GM23248 (cell line): Measurements from ENCODE around the gene MARCO. TPM values are rescaled to one million over a fixed set of nuclear protein-coding genes. Genes with fewer than 3 reads are reported as not detected.
"Not testable (repeated sequence)": the region's sequence is repeated elsewhere in the genome, so short reads cannot be mapped to it uniquely, and the experiment has no call there.

Experiments used
- DNase-seq: peaks from one replicate; pipeline ENCODE4 v3.0.0-alpha.2; 2015
- H2AFZ ChIP-seq: fragments of 200-600 bp; sonication (generic); 2 replicates; pipeline ENCODE4 v1.6.1; 2016; ENCODE audit warnings: antibody characterized with exemption
- H3F3A ChIP-seq: fragments of 200-600 bp; sonication (generic); 2 replicates; pipeline ENCODE4 v1.6.1; 2016; ENCODE audit warnings: mild to moderate bottlenecking, antibody characterized with exemption, mixed run types; ENCODE audit not compliant: insufficient read depth
- H3K27ac ChIP-seq: fragments of 200-600 bp; sonication (generic); 2 replicates; pipeline ENCODE4 v1.5.1; 2016; ENCODE audit warnings: mild to moderate bottlenecking
- H3K27me3 ChIP-seq: fragments of 200-600 bp; sonication (generic); replicated peaks from 2 replicates; pipeline ENCODE4 v1.6.1; 2016; ENCODE audit warnings: mild to moderate bottlenecking; ENCODE audit not compliant: insufficient read depth
- H3K36me3 ChIP-seq: fragments of 200-600 bp; sonication (generic); 2 replicates; pipeline ENCODE4 v1.6.1; 2016; ENCODE audit warnings: low read depth, mild to moderate bottlenecking
- H3K4me1 ChIP-seq: fragments of 200-600 bp; sonication (generic); 2 replicates; pipeline ENCODE4 v1.6.1; 2016; ENCODE audit warnings: mild to moderate bottlenecking; ENCODE audit not compliant: insufficient read depth
- H3K4me2 ChIP-seq: fragments of 200-600 bp; sonication (generic); one replicate; pipeline ENCODE4 v1.6.1; 2016; ENCODE audit warnings: mild to moderate bottlenecking; ENCODE audit not compliant: unreplicated experiment
- H3K4me3 ChIP-seq: fragments of 200-600 bp; sonication (generic); 2 replicates; pipeline ENCODE4 v1.5.1; 2016; ENCODE audit warnings: mild to moderate bottlenecking
- H3K79me2 ChIP-seq: fragments of 200-600 bp; sonication (generic); 2 replicates; pipeline ENCODE4 v1.6.1; 2016; ENCODE audit warnings: mild to moderate bottlenecking; ENCODE audit not compliant: insufficient read depth
- H3K9ac ChIP-seq: fragments of 200-600 bp; sonication (generic); 2 replicates; pipeline ENCODE4 v1.6.1; 2016; ENCODE audit warnings: mild to moderate bottlenecking
- H3K9me2 ChIP-seq: fragments of 200-600 bp; sonication (generic); 2 replicates; pipeline ENCODE4 v1.6.1; 2016; ENCODE audit warnings: mixed run types, mild to moderate bottlenecking, moderate library complexity; ENCODE audit not compliant: insufficient read depth
- H3K9me3 ChIP-seq: fragments of 200-600 bp; sonication (generic); one replicate; pipeline ENCODE4 v1.6.1; 2017; ENCODE audit warnings: low read depth
- H4K20me1 ChIP-seq: fragments of 200-600 bp; sonication (generic); 2 replicates; pipeline ENCODE4 v1.6.0; 2016; ENCODE audit not compliant: insufficient read depth
- EZH2 ChIP-seq: fragments of 200-600 bp; sonication (generic); IDR thresholded peaks from 2 replicates; pipeline ENCODE4 v1.6.1; 2018; ENCODE audit warnings: antibody characterized with exemption, mild to moderate bottlenecking; ENCODE audit not compliant: insufficient read depth, poor library complexity, severe bottlenecking
- EZH2phosphoT487 ChIP-seq: fragments of 200-600 bp; sonication (generic); IDR thresholded peaks from 2 replicates; pipeline ENCODE4 v1.6.1; 2018; ENCODE audit warnings: antibody characterized with exemption, moderate library complexity, mild to moderate bottlenecking, low read depth; ENCODE audit not compliant: insufficient read depth
- WGBS, 2 experiments: methylation state at CpG; one replicate each; pipeline ENCODE4 v1.1.6; 2015 to 2017; ENCODE audit warnings: low lambda C conversion rate in 2 of 2, low coverage in 1 of 2; ENCODE audit errors: missing lambda C conversion rate in 2 of 2; 5-methylcytosine and 5-hydroxymethylcytosine counted together
- in situ Hi-C: fragments of 300-500 bp; cut with MboI; formaldehyde crosslinking; loops from 2 replicates; pipeline ENCODE4 v1.15.0; 2020
- polyA plus RNA-seq: library from polyadenylated mRNA; unstranded; fragments of >200 nt; fragmentation: Nextera tagmentation; extraction: Ambion mirVana; gene quantifications from 2 replicates; pipeline ENCODE4 v1.2.1, GENCODE V29; 2016
- total RNA-seq: library from RNA; depleted of rRNA; stranded (reverse); fragments of >200 nt; shearing (Covaris generic); gene quantifications from 2 replicates; pipeline ENCODE4 v1.2.3, GENCODE V29; 2014

Gene MARCO
- total and polyA plus RNA-seq, 2 experiments from 2014 or later: not detected

- H3K36me3 ChIP-seq: no peaks in the 10 kb centered on the region
- in situ Hi-C loops: no loop called here
- no peaks in the 10 kb centered on the region for H3F3A ChIP-seq
- no peak overlapping the region for H3K4me2 ChIP-seq
- H3K27ac ChIP-seq: no peak overlapping the region
- no peak overlapping the region for H2AFZ ChIP-seq
- peaks cover 26% of the 10 kb centered on the region for H3K27me3 ChIP-seq
- H4K20me1 ChIP-seq: no peaks in the 10 kb centered on the region
- TF ChIP-seq EZH2 (no peak), EZH2phosphoT487 (no peak)
- H3K9ac ChIP-seq: no peak overlapping the region
- 61 to 66% methylated on average over 13 of the region's 13 CpGs for WGBS, 2 experiments
- H3K79me2 ChIP-seq: no peaks in the 10 kb centered on the region
- H3K9me3 ChIP-seq: no peaks in the 10 kb centered on the region
- no peaks in the 10 kb centered on the region for H3K4me1 ChIP-seq
- H3K4me3 ChIP-seq: no peak overlapping the region
- no peaks in the 10 kb centered on the region for H3K9me2 ChIP-seq
- DNase-seq: no peak
These were observed 50.9 kb downstream of the MARCO start for GRCh38 chr2:118992740-118993391.

GRCh38 chr2:118993392-118993752, 51.4 kb downstream of the MARCO start:
- Histone ChIP-seq H3K4me1 (no peaks in the 10 kb centered on the region), H3K9ac (no peak overlapping the region), H3K4me3 (no peak overlapping the region), H3F3A (no peaks in the 10 kb centered on the region), H4K20me1 (no peaks in the 10 kb centered on the region), H3K9me3 (no peaks in the 10 kb centered on the region), H2AFZ (no peak overlapping the region), H3K27me3 (peaks cover 22% of the 10 kb centered on the region), H3K9me2 (no peaks in the 10 kb centered on the region), H3K79me2 (no peaks in the 10 kb centered on the region), H3K36me3 (no peaks in the 10 kb centered on the region), H3K4me2 (no peak overlapping the region), H3K27ac (no peak overlapping the region)
- no peak for DNase-seq
- in situ Hi-C loops: no loop called here
- TF ChIP-seq EZH2 (no peak), EZH2phosphoT487 (no peak)
- 75% methylated on average over 4 of the region's 4 CpGs for WGBS, 2 experiments

GRCh38 chr2:118994172-118994700, 52.2 kb downstream of the MARCO start:
- H3K4me1 ChIP-seq: no peaks in the 10 kb centered on the region

GRCh38 chr2:118994778-118995177, 52.8 kb downstream of the MARCO start:
- WGBS, 2 experiments: 21 to 23% methylated on average over 2 of the region's 2 CpGs
- no peak for TF ChIP-seq EZH2phosphoT487
- no peak for TF ChIP-seq EZH2
- H3K4me2 ChIP-seq: no peak overlapping the region
- no peak overlapping the region for H3K27ac ChIP-seq
- H3K4me1 ChIP-seq: no peaks in the 10 kb centered on the region
- H2AFZ ChIP-seq: no peak overlapping the region
- no peak for DNase-seq
- H3K9me3 ChIP-seq: no peaks in the 10 kb centered on the region
- H3K9ac ChIP-seq: no peak overlapping the region
- H3F3A ChIP-seq: no peaks in the 10 kb centered on the region
- H3K4me3 ChIP-seq: no peak overlapping the region
- H3K36me3 ChIP-seq: no peaks in the 10 kb centered on the region
- no peaks in the 10 kb centered on the region for H3K79me2 ChIP-seq
- no peaks in the 10 kb centered on the region for H3K9me2 ChIP-seq
- peaks cover 21% of the 10 kb centered on the region for H3K27me3 ChIP-seq
- in situ Hi-C loops: no loop called here
- H4K20me1 ChIP-seq: no peaks in the 10 kb centered on the region

More at GRCh38 chr2:118994172-118994700, 52.2 kb downstream of the MARCO start:
- in situ Hi-C loops: no loop called here
- no peak overlapping the region for H3K9ac ChIP-seq
- TF ChIP-seq EZH2phosphoT487: no peak
- TF ChIP-seq EZH2: no peak
- H3K4me3 ChIP-seq: no peak overlapping the region
- H2AFZ ChIP-seq: no peak overlapping the region
- no peaks in the 10 kb centered on the region for H3F3A ChIP-seq
- H3K79me2 ChIP-seq: no peaks in the 10 kb centered on the region
- no peaks in the 10 kb centered on the region for H3K36me3 ChIP-seq
- H3K27me3 ChIP-seq: peaks cover 21% of the 10 kb centered on the region
- H3K27ac ChIP-seq: no peak overlapping the region
- no peaks in the 10 kb centered on the region for H3K9me2 ChIP-seq
- H3K4me2 ChIP-seq: no peak overlapping the region
- 62 to 67% methylated on average over 14 of the region's 14 CpGs for WGBS, 2 experiments
- DNase-seq: no peak
- H4K20me1 ChIP-seq: no peaks in the 10 kb centered on the region
- no peaks in the 10 kb centered on the region for H3K9me3 ChIP-seq

GRCh38 chr2:119003856-119004255, 61.9 kb downstream of the MARCO start:
- H3F3A ChIP-seq, H3K27ac ChIP-seq, H3K9me2 ChIP-seq, H3K9ac ChIP-seq, H4K20me1 ChIP-seq, H3K36me3 ChIP-seq, H3K4me2 ChIP-seq, H3K4me3 ChIP-seq, H2AFZ ChIP-seq, H3K79me2 ChIP-seq, in situ Hi-C loops, H3K9me3 ChIP-seq, H3K4me1 ChIP-seq, DNase-seq: not testable (repeated sequence)
- 72 to 74% methylated on average over 4 of the region's 4 CpGs for WGBS, 2 experiments
- peaks cover 20% of the 10 kb centered on the region for H3K27me3 ChIP-seq
